B cell (primary cell): ENCODE data around the gene CLIP4. TPM values are rescaled to one million over a fixed set of nuclear protein-coding genes. Genes with fewer than 3 reads are reported as not detected.

ENCODE experiments used
- ATAC-seq: fragments of 200-7000 bp; cut with Tn5 transposase; one replicate; pipeline ENCODE4 v1.10.0; 2021; ENCODE audit warnings: low read depth, mild to moderate bottlenecking, moderate number of reproducible peaks, moderate library complexity
- CTCF ChIA-PET: fragments of 350-600 bp; sonication (Branson Sonifier 250); formaldehyde crosslinking; loops from one replicate; lab custom pipeline; 2021; ENCODE audit warnings: antibody characterized with exemption, inconsistent platforms; lab: Charles Lee
- POLR2A ChIA-PET: fragments of 350-600 bp; sonication (Branson Sonifier 250); formaldehyde crosslinking; loops from one replicate; lab custom pipeline; 2021; ENCODE audit warnings: antibody characterized with exemption; lab: Charles Lee
- DNase-seq: peaks from one replicate; pipeline ENCODE4 v3.0.0; 2013
- H2AFZ ChIP-seq: 2 replicates; pipeline ENCODE4 v1.6.1; 2012; ENCODE audit warnings: mild to moderate bottlenecking, low read depth, low read length; ENCODE audit not compliant: insufficient read depth, poor library complexity, severe bottlenecking
- H3K27ac ChIP-seq, 2 donors: 1 replicate in 1 of 2; 2 replicates in 1 of 2; pipeline ENCODE4 v1.5.1; 2012 to 2013; ENCODE audit warnings: low read length in 2 of 2, mild to moderate bottlenecking in 2 of 2, moderate library complexity in 1 of 2
- H3K27me3 ChIP-seq, 4 experiments: fragments of 200-600 bp in 1 of 4; sonication (generic) in 1 of 4; replicated peaks in 1 of 4; 1 replicate in 2 of 4; 2 replicates in 2 of 4; pipeline versions ENCODE4 v1.6.1 to v1.7.0; 2013 to 2016; ENCODE audit warnings: low read length in 3 of 4, mild to moderate bottlenecking in 2 of 4, mixed read lengths in 1 of 4, moderate library complexity in 1 of 4; ENCODE audit not compliant: insufficient read depth in 4 of 4, control insufficient read depth in 3 of 4; ENCODE audit errors: control extremely low read depth in 1 of 4
- H3K36me3 ChIP-seq, 2 experiments: replicated peaks in 1 of 2; 1 replicate in 1 of 2; 2 replicates in 1 of 2; pipeline versions ENCODE4 v1.6.1 to v1.7.1; 2013; ENCODE audit warnings: low read length in 1 of 2; ENCODE audit not compliant: insufficient read depth in 2 of 2, control insufficient read depth in 1 of 2; ENCODE audit errors: control extremely low read depth in 1 of 2, extremely low read depth in 1 of 2
- H3K4me1 ChIP-seq, 2 donors: fragments of 200-600 bp in 1 of 2; sonication (generic) in 1 of 2; 1 replicate in 1 of 2; 2 replicates in 1 of 2; pipeline versions ENCODE4 v1.5.1 to v1.6.1; 2013 to 2017; ENCODE audit warnings: low read length in 2 of 2; ENCODE audit not compliant: control insufficient read depth in 2 of 2, insufficient read depth in 2 of 2
- H3K4me2 ChIP-seq: replicated peaks from 2 replicates; pipeline ENCODE3; 2012; ENCODE audit warnings: mild to moderate bottlenecking, low read depth, low read length; ENCODE audit not compliant: poor library complexity, severe bottlenecking
- H3K4me3 ChIP-seq, 5 experiments: fragments of 200-600 bp in 1 of 5; sonication (generic) in 1 of 5; 1 replicate in 3 of 5; 2 replicates in 2 of 5; pipeline versions ENCODE4 v1.5.1 to v1.7.0; 2011 to 2016; ENCODE audit warnings: low read length in 4 of 5, mild to moderate bottlenecking in 4 of 5, low read depth in 2 of 5, control low read depth in 1 of 5, moderate library complexity in 1 of 5; ENCODE audit not compliant: insufficient read depth in 1 of 5; ENCODE audit errors: control extremely low read depth in 1 of 5, extremely low read depth in 1 of 5
- H3K79me2 ChIP-seq: fragments of 200-600 bp; sonication (generic); one replicate; pipeline ENCODE4 v1.6.0; 2016; ENCODE audit warnings: low read length; ENCODE audit not compliant: control insufficient read depth, insufficient read depth
- H3K9ac ChIP-seq: fragments of 200-600 bp; sonication (generic); 2 replicates; pipeline ENCODE4 v1.6.1; 2017; ENCODE audit warnings: mild to moderate bottlenecking, low read length, moderate library complexity
- H3K9me3 ChIP-seq, 3 donors: one replicate each; pipeline versions ENCODE4 v1.6.1 to v1.7.1; 2013; ENCODE audit warnings: low read length in 2 of 3; ENCODE audit not compliant: control insufficient read depth in 2 of 3, insufficient read depth in 1 of 3; ENCODE audit errors: control extremely low read depth in 1 of 3
- H4K20me1 ChIP-seq: 2 replicates; pipeline ENCODE4 v1.6.0; 2012; ENCODE audit warnings: mild to moderate bottlenecking, low read length; ENCODE audit not compliant: insufficient read depth, control insufficient read depth, poor library complexity, severe bottlenecking
- H3K27ac Mint-ChIP-seq: one replicate; pipeline ENCODE4 v1.8.0; 2021; ENCODE audit warnings: mixed read lengths
- H3K27me3 Mint-ChIP-seq: one replicate; pipeline ENCODE4 v1.8.0; 2021; ENCODE audit warnings: mixed read lengths
- H3K4me1 Mint-ChIP-seq: one replicate; pipeline ENCODE4 v1.8.0; 2021; ENCODE audit warnings: mixed read lengths
- H3K4me3 Mint-ChIP-seq: one replicate; pipeline ENCODE4 v1.8.0; 2021; ENCODE audit warnings: mixed read lengths
- H3K9me3 Mint-ChIP-seq: one replicate; pipeline ENCODE4 v1.8.0; 2022; ENCODE audit warnings: mixed read lengths; ENCODE audit not compliant: insufficient read depth
- EZH2 ChIP-seq: IDR thresholded peaks from 2 replicates; pipeline ENCODE4 v1.6.1; 2012; ENCODE audit warnings: borderline replicate concordance, low read depth, mild to moderate bottlenecking, moderate library complexity, low read length; ENCODE audit not compliant: insufficient read depth, poor library complexity, severe bottlenecking
- WGBS: methylation state at CpG from one replicate; pipeline ENCODE4 v1.1.5; 2013; ENCODE audit warnings: missing lambda C conversion rate; ENCODE audit not compliant: insufficient coverage; 5-methylcytosine and 5-hydroxymethylcytosine counted together
- intact Hi-C: fragments of 100-400 bp; cut with micrococcal nuclease; formaldehyde crosslinking; loops from one replicate; pipeline ENCODE4 v1.10.0; 2022
- polyA plus RNA-seq: library from polyadenylated mRNA; depleted of rRNA; stranded (reverse); fragments of >200 nt; gene quantifications from 2 replicates; pipeline ENCODE4 v1.2.3, GENCODE V29; 2012
- total RNA-seq, 2 donors: library from RNA; stranded (reverse); fragments of 120-200 nt in 1 of 2; gene quantifications; 1 replicate in 1 of 2; 2 replicates in 1 of 2; pipeline versions ENCODE4 v1.2.3 to v1.2.4, GENCODE V29; 2013 to 2022
- TF ChIP-seq, protein P1 (sequence below): fragments of 200-600 bp; IDR thresholded peaks from one replicate; pipeline ENCODE4 v1.8.0; 2022; ENCODE audit warnings: antibody characterized with exemption, mild to moderate bottlenecking

Gene CLIP4
- total and polyA plus RNA-seq, 2 donors (not counting 1 experiment from before 2014, with no cell fraction given), result 4.0 to 20.8 TPM

DNA sequence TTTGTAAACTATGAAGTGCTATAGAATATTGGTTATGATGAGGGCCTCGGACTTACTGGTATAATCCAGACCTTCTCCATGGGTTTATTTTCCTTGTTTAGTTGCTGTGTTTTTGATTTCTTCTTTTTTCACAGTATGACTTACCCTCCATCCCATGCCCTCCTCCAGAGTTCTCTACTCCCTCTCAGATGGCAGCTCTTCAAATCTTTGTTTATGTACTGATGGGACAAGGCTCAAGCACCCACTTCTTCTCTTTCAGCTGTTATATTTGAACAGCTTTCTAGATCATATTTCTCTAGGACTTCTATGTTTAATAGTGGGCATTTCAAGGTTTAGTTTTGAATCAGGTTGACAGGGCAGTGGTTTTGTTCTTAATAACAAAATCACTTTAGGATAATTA lies 43.9 kb downstream of the CLIP4 start:
- no peak for DNase-seq
- no peaks in the 10 kb centered on the region for H3K36me3 ChIP-seq
- Mint-ChIP-seq H3K27me3 (no peaks in the 10 kb centered on the region), H3K9me3 (no peaks in the 10 kb centered on the region), H3K4me3 (no peak overlapping the region), H3K4me1 (peaks cover 2% of the 10 kb centered on the region), H3K27ac (no peak overlapping the region)
- intact Hi-C loops, result no loop called here
- H2AFZ ChIP-seq, result no peak overlapping the region
- ChIA-PET POLR2A (no interaction called here), CTCF (interaction anchor here (0.6 kb wide), 1 partner anchor 16 kb away, joined by 3 read pairs; no protein-coding TSS in a partner anchor)
- H3K27me3 ChIP-seq, result no peaks in the 10 kb centered on the region
- no peak overlapping the region for H3K9ac ChIP-seq
- H3K79me2 ChIP-seq, result no peaks in the 10 kb centered on the region
- WGBS, result no CpG with 5 or more reads among the region's 1 CpG
- no peaks in the 10 kb centered on the region for H3K9me3 ChIP-seq
- H3K4me2 ChIP-seq, result no peak overlapping the region
- ATAC-seq, result no peak
- no peak overlapping the region for H3K4me3 ChIP-seq
- TF ChIP-seq, protein P1, sequence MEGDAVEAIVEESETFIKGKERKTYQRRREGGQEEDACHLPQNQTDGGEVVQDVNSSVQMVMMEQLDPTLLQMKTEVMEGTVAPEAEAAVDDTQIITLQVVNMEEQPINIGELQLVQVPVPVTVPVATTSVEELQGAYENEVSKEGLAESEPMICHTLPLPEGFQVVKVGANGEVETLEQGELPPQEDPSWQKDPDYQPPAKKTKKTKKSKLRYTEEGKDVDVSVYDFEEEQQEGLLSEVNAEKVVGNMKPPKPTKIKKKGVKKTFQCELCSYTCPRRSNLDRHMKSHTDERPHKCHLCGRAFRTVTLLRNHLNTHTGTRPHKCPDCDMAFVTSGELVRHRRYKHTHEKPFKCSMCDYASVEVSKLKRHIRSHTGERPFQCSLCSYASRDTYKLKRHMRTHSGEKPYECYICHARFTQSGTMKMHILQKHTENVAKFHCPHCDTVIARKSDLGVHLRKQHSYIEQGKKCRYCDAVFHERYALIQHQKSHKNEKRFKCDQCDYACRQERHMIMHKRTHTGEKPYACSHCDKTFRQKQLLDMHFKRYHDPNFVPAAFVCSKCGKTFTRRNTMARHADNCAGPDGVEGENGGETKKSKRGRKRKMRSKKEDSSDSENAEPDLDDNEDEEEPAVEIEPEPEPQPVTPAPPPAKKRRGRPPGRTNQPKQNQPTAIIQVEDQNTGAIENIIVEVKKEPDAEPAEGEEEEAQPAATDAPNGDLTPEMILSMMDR, result no peak
- no peak for TF ChIP-seq EZH2
- no peaks in the 10 kb centered on the region for H4K20me1 ChIP-seq
- no peaks in the 10 kb centered on the region for H3K4me1 ChIP-seq
- H3K27ac ChIP-seq, result no peak overlapping the region

DNA sequence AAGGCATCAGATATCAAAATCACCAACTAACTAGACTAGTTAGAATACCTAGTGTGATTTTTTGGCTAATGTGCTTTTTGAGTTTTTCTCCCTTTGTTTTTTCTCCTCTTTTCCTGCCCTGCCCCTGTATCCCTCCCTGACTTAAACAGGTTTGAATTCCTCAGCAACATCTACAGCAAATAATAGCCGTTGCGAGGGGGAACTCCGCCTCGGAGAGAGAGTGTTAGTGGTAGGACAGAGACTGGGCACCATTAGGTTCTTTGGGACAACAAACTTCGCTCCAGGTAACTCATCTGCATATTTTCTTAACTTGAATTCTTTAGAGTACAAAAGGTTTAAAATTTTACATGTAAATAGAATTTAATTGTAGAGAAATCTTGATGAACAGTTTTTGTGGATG lies 45.0 kb downstream of the CLIP4 start:
- TF ChIP-seq, protein P1, result no peak
- TF ChIP-seq EZH2, result no peak
- Histone ChIP-seq H3K36me3 (no peaks in the 10 kb centered on the region), H3K9me3 (no peaks in the 10 kb centered on the region), H3K4me2 (no peak overlapping the region), H3K4me1 (no peaks in the 10 kb centered on the region), H3K27me3 (no peaks in the 10 kb centered on the region), H3K4me3 (no peak overlapping the region), H2AFZ (no peak overlapping the region), H3K27ac (no peak overlapping the region), H4K20me1 (no peaks in the 10 kb centered on the region), H3K9ac (no peak overlapping the region), H3K79me2 (no peaks in the 10 kb centered on the region)
- POLR2A ChIA-PET, result no interaction called here
- ATAC-seq (no peak), DNase-seq (no peak)
- CTCF ChIA-PET, result no interaction called here
- H3K9me3 Mint-ChIP-seq, result no peaks in the 10 kb centered on the region
- intact Hi-C loops, result no loop called here
- H3K27ac Mint-ChIP-seq, result no peak overlapping the region
- no CpG with 5 or more reads among the region's 5 CpGs for WGBS
- H3K4me1 Mint-ChIP-seq, result peaks cover 3% of the 10 kb centered on the region
- H3K27me3 Mint-ChIP-seq, result no peaks in the 10 kb centered on the region
- no peak overlapping the region for H3K4me3 Mint-ChIP-seq
